Mammary epithelial cell (primary cell): ENCODE results near the gene SPX.

Experiments used
- CTCF ChIP-seq, 2 donors: IDR thresholded peaks in 1 of 2; conservative IDR thresholded peaks in 1 of 2; 2 replicates each; pipeline ENCODE4 v1.5.1; 2011 to 2012; ENCODE audit warnings: inconsistent platforms in 2 of 2, low read length in 2 of 2, mild to moderate bottlenecking in 2 of 2, control low read depth in 1 of 2, low read depth in 1 of 2; ENCODE audit not compliant: insufficient read depth in 1 of 2; ENCODE audit errors: extremely low read depth in 1 of 2
- EZH2 ChIP-seq: IDR thresholded peaks from 2 replicates; pipeline ENCODE4 v1.6.1; 2012; ENCODE audit warnings: low read length, inconsistent platforms, borderline replicate concordance

- no peak for TF ChIP-seq CTCF (conservative IDR thresholded peaks at IDR 0.05 in 1 of 2, IDR thresholded peaks at IDR 0.05 in 1 of 2; ENCODE audit: extremely low read depth in 1 of 2, insufficient read depth in 1 of 2, low read depth in 1 of 2, low read length in 2 of 2)
- no peak for TF ChIP-seq EZH2
These were observed 16.3 kb upstream of the SPX start for GRCh38 chr12:21509768-21510167.
